Midbrain (tissue), 1 donor: ENCODE results near the gene PRTFDC1.

Experiments used
- DNase-seq: peaks from one replicate; lab custom pipeline; 2025; lab: John Stamatoyannopoulos, UW

Gene PRTFDC1

DNA sequence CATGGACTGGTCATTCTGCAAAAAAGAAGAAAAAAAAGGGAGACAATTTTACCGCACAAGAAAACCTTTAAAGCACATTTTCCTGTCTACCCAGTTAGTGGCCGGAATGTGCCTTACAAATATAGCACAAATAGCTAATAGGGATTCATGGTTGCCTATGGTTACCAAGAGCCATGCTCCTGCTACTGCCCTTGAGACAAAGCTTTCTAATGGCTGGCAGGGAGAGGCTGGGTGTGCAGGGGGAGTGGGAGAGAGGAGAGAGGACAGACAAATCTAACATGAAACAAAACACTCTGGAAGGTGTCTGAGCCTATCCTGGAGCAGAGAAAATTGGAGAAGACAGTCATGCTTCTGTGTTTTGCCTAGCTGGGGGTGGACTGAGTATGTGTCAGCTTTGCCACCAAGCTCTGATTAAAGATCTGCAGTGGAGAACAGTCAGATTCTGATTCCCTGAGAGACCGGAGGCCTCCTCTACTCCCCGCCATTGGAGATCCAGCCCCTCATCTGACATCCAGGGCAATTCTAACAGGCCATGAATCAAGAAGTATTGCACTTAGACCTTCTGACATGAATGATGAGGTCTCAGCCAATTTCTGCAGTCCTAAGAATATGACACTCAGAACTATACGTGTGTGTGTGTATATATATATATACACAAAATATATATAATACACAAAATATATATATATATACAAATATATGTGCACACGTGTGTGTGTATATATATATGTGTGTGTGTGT is 80.2 kb downstream of the PRTFDC1 start:
- DNase-seq = peak; percentile 65

- DNase-seq = peak; percentile 50
Measured at GRCh38 chr10:24871011-24871935, 81.1 kb downstream of the PRTFDC1 start.

DNA sequence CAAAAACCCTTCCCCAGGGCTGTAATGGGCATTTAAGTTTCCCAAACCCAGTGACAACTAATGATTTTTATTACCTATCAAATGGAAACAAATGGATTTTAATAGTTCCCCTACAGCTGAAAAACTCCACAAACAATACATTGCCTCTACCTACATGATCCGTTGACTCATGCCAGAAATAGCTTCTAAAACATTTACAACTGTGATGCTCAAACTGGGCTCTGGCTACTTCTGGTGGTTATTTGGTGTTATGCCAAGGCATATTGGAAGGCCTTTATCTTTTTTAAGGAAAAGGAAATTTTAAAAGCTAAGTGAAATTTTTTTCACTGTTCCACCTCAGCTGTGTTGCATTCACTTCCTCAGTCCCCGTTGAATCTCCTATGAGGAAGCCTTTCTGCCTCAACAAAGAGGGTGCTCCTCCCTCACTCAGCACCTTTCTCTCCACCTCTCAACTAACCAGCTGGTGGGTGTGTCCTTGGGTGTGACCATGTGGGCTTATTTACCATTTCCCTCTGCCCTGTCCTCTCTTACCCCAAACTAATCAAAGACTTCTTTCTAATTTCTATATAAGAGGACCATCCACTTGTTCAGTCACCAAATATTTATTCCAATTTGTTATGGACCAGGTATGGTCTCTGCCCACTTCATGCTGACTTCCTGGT is 82.9 kb downstream of the PRTFDC1 start:
- no peak for DNase-seq

- peak; percentile 63 for DNase-seq
Measured at GRCh38 chr10:24866604-24867583, 85.5 kb downstream of the PRTFDC1 start.

GRCh38 chr10:24865783-24866182 is 86.6 kb downstream of the PRTFDC1 start:
- no peak for DNase-seq

GRCh38 chr10:24862589-24862988 is 89.8 kb downstream of the PRTFDC1 start:
- DNase-seq = no peak

DNA sequence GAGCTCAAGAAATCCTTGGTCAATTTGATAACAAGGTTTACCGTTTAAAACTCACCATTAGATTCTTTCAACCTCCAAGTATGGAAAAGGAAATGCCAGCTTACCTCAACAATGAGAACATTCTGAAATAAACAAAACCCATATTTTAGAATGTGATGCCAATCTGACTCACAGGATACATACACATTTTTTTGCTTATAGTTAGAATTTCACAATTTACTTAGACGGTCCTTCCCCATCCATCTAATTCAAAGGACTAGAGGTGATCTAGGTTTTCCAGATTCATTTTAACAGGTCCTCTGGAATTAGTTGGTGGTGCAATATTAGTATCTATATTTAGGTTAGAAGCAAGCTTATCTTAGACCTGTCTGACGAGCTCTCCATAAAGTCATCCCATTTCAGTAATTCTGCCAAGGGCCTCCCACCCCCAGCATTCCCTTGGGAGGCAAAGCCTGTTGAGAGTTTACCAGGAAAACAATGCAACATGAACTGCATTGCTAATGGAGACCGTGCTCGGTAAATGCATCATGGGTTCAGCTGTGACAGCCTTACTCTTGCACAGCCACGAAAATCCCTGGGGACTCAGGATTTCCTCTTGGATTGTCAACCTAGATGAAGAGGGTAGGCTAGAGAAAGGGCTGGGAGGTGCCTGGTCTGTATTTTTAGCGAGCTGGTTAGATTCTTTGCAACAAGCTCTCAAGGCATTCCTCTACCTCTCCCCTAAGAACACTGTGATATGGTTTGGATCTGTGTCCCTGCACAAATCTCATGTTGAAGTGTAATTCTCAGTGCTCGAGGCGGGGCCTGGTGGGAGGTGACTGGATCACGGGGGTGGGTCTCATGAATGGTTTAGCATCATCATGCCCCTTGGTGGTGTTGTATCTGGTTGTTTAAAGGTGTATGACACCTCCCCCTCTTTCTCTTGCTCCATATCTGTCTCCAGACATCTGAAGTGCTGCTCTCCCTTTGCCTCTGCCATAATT is 93.8 kb downstream of the PRTFDC1 start:
- no peak for DNase-seq

- no peak for DNase-seq
Measured at GRCh38 chr10:24857031-24857725, 95.2 kb downstream of the PRTFDC1 start.

DNA sequence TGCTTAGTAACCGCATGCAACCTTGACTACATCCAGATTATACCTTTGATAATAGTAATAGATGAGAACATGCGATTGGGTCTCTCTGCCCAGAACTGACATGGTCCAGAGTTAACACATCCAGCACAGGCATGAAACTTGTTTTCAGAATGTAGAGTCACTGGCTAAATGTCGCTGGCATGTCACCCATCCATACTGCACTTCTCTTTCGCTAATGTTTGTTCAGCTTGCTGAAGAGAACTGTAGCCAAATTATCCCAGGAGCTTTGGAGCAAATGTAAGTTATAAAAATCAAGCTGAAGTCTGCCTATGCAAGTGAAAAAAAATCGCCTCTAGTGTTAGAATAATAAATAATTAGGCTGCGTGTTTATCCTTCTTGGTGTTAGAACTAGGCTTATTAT is 98.2 kb downstream of the PRTFDC1 start:
- DNase-seq = no peak

DNA sequence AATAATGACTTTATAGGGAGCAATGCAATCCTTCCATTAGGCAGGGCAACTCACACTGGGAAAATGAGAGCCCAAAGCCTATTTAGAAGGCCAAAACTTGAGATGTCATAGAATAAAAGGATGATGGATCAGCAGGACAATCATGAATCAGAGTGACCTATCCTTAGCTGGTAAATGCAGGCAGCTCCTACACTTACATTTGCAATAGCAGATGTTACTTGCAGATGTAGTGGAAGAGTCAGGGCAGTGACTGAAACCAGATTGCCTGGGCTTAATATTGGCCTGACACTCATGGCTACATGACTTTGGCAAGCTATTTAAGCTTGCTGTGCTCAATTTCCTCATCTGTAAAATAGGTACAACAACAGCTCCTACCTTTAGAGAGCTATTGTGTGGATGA is 98.7 kb downstream of the PRTFDC1 start:
- DNase-seq = no peak

DNA sequence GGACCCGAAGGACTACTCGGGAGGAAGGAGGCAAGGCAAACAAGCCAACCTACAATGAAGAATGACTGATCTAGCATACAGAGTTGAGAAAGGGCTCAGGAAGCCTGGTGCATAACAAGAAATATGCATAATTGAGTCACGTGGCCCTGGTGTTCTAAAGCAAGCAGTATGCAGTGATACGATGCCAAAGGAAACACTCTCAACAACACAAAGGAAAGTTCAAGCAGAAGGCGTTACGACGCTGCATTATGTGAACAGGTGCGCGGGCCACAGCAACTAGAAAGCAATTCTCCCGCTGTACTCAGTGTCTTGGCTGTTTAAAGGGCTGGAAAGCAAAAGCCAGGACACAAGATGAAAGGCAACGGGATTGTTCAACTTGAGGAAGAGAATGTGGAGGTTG is 100.8 kb downstream of the PRTFDC1 start:
- DNase-seq = no peak

DNA sequence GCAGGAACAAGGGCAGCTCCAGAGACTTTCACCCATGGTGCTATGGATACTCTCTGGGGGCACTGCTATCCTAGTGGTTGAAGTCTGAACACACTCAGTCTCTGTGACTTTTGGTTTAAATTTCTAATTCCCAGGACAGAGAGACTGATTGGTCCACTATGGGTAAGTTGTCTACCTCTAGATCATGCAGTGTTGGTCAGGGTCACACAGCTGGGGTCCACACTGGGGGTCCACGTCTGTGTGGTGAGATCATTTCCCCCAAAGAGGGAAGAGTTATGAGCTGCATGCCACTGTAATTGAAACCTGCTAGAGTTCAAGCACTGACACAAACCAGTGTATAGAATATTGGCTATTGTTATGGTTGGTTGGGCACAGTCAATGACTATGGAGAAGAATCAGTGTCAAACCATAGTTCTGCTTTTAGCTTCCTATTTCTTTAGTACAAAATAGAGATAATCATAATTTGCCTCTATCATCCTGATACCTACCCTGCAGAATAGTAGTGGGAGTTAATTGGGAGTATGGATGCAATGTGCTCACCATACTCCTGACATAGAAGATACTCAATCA is 101.6 kb downstream of the PRTFDC1 start:
- DNase-seq = no peak

- peak; percentile 54 for DNase-seq
Measured at GRCh38 chr10:24849501-24850299, 102.7 kb downstream of the PRTFDC1 start.

- DNase-seq = peak; percentile 57
Measured at GRCh38 chr10:24849051-24849450, 103.4 kb downstream of the PRTFDC1 start.

DNA sequence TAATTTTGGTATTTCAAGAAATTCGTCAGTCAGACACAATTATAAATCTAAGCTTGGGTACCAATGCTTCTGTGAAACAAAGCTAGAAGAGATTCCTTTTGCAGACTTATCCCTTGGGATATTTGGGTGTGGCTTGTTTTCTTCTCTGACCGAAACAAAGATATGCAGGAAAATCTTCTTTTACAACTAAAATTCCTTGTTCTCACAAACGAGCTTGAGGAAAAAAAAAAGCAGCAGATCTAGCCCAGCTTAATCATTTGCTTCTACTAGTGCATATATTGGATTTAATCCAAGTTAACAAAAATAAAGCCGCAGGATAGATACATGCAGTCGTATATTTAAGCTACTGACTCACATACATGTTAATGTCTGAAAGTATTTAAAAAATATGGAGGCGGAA is 104.2 kb downstream of the PRTFDC1 start:
- DNase-seq = no peak

- DNase-seq = no peak
Measured at GRCh38 chr10:24847112-24848070, 105.0 kb downstream of the PRTFDC1 start.

GRCh38 chr10:24844742-24845141 is 107.7 kb downstream of the PRTFDC1 start:
- no peak for DNase-seq
